Measurements from ENCODE around the gene BIRC2. TPM values are rescaled to one million over a fixed set of nuclear protein-coding genes. Genes with fewer than 3 reads are reported as not detected.

The BIRC2 gene
- 29.0 to 39.8 TPM (median 29.9 TPM) in 5 replicates for total RNA-seq (2022; extraction: Qiagen RNA extraction)

DNA sequence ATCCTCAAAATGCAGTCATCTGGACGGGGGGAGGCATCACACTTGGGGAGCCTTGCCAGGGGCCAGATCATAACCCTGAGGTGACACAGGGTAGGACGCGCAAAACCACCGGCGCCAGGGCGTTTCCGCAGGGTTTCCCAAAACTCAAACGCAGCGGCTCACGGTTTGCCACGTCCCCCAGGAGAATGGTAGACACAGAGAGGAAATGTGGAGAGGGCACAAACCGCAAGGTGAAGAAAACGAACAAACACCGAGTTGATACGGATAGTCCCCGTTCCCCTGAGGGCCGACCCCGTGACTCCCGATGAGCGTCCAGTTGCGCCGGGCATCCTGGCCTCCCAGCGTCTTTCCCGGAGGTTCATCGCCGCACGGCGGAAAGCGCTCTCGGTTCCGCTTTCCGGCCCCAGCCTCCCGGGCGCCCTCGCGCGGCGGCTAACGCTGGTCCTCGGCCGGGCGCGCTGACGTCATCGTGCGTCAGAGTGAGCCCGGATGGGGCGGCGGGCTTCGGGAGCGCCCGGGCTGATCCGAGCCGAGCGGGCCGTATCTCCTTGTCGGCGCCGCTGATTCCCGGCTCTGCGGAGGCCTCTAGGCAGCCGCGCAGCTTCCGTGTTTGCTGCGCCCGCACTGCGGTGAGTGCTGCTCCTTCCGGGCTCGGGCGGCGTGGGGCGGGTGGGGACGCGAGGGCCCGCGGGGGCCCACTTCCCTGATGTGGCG, at the start of gene BIRC2:
Gene BIRC2, plus strand, starts transcription at position 467 of the 714 bp plus-strand sequence. CDS start 2,641 bp downstream, outside the sequence.

DNA sequence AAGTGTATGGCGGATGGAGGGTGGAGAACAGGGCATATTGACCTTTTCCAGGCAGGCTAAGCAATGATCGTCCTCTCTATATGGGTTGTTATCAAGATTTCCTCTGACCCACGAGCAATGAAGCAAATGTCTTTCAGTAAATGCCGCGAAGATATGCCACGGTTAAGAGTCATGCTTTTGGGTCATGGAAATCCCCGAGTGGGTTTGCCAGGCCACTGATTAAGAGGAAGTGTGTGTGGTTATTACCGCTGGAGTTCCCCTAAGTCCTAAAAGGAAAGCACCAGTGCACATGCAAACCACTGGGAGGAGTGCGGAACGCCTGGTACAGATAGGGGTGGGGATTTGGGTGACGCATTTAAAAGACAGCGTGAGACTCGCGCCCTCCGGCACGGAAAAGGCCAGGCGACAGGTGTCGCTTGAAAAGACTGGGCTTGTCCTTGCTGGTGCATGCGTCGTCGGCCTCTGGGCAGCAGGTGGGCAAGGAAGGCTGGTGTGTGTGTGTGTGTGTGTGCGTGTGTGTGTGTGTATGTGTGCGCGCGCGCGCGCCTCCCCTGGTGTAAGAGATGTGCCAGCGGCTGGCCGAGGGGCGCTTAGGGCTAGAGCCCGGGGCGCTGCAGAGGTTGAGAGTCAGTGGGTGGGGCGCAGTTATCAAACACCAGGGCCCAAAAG, 29.8 kb upstream of the BIRC2 start, which contains the start of gene BIRC3:
Gene BIRC3, plus strand, starts transcription at position 386 of the 669 bp plus-strand sequence. CDS start 7,026 bp downstream, outside the sequence.

Other genes with a start within 250 kb of the BIRC2 start
- 54.6 to 74.2 TPM (median 71.3 TPM) in 5 replicates for gene YAP1, start 236.8 kb upstream of the BIRC2 start, total RNA-seq (2022; extraction: Qiagen RNA extraction)
- gene BIRC3, start 29.7 kb upstream of the BIRC2 start, total RNA-seq (2022; extraction: Qiagen RNA extraction) = 49.4 to 68.8 TPM (median 52.7 TPM) in 5 replicates
- gene TMEM123, start 105.6 kb downstream of the BIRC2 start, total RNA-seq (2022; extraction: Qiagen RNA extraction) = 120 to 200 TPM (median 161 TPM) in 5 replicates
- 21.8 to 34.2 TPM (median 23.2 TPM) in 5 replicates for gene MMP7, start 183.5 kb downstream of the BIRC2 start, total RNA-seq (2022; extraction: Qiagen RNA extraction)

Data from A549 treated with Hydrocortisone at 1 μM for 4 hours (cell line).